ENCODE data around the gene HK1. TPM values are rescaled to one million over a fixed set of nuclear protein-coding genes. Genes with fewer than 3 reads are reported as not detected.

HK1 gene
- total RNA-seq, 2 donors from 2014 or later, result 150 to 158 TPM

DNA sequence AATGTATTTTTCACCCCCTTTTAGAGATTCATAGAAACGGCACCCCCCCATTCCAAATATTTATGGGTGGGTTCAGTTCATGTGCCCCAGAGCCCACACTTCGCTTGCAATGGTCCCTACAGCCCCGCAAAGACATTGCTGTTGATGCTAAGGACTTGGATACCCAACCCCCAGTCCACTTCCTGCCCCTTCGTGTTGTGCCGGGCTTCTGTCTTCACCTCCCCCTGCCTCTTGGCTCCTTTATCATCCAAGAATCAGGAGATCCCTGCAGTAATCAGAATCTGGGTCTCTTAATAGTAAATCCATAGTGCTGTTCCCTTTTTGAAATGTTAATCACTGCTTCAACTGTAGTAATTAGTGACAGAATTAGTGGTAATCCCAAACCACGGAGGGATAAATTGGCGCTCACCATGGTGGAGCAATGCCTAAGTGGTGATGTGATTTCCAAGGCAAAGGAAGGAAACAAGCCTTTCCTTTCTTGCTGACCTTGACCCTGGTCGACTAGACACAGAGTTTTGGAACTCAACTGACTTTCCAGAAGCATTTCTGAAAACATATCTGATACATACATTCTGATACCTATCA lies 67.7 kb downstream of the HK1 start:
- Histone ChIP-seq H3K27me3 (replicated peaks; ENCODE audit: insufficient read depth) (no peaks in the 10 kb centered on the region), H3K27ac (peak overlapping the region; percentile 54), H3K4me3 (no peak overlapping the region), H3K9me3 (no peaks in the 10 kb centered on the region), H3K4me1 (ENCODE audit: control insufficient read depth in 1 of 2, low read depth in 2 of 2) (peaks cover 24 to 83% of the 10 kb centered on the region in 2 donors), H3K36me3 (peaks cover 25% of the 10 kb centered on the region)
- ATAC-seq (ENCODE audit: insufficient number of reproducible peaks, low FRiP score, low read depth), result no peak
- TF ChIP-seq CTCF (IDR thresholded peaks at IDR 0.05), result no peak
- no peak for DNase-seq (ENCODE audit: low spot score)

DNA sequence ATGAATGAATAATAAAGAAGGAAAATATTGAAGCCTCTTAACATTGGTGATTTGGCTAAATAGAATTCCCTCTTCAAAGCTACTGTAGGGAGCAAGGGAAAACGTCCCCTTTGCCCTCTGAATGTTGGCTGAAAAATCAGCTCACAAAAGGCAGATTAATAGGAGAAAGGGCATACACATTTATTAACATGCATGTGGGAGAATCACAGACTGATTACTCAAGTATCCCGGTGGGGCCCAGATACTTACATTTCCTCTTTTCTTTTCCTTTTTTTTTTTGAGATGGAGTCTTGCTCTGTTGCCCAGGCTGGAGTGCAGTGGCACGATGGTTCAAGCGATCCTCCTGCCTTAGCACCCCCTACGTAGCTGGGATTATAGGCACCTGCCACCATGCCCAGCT lies 68.5 kb downstream of the HK1 start:
- no peak for DNase-seq (ENCODE audit: low spot score)
- peaks cover 25% of the 10 kb centered on the region for H3K36me3 ChIP-seq
- H3K4me1 ChIP-seq (ENCODE audit: control insufficient read depth in 1 of 2, low read depth in 2 of 2), result peaks cover 24 to 77% of the 10 kb centered on the region in 2 donors
- H3K27ac ChIP-seq, result peak overlapping the region in 1 of 2 donors; percentile 54
- no peak for TF ChIP-seq CTCF (IDR thresholded peaks at IDR 0.05)
- H3K9me3 ChIP-seq, result no peaks in the 10 kb centered on the region
- no peak for ATAC-seq (ENCODE audit: insufficient number of reproducible peaks, low FRiP score, low read depth)
- no peak overlapping the region for H3K4me3 ChIP-seq
- no peaks in the 10 kb centered on the region for H3K27me3 ChIP-seq (replicated peaks; ENCODE audit: insufficient read depth)

DNA sequence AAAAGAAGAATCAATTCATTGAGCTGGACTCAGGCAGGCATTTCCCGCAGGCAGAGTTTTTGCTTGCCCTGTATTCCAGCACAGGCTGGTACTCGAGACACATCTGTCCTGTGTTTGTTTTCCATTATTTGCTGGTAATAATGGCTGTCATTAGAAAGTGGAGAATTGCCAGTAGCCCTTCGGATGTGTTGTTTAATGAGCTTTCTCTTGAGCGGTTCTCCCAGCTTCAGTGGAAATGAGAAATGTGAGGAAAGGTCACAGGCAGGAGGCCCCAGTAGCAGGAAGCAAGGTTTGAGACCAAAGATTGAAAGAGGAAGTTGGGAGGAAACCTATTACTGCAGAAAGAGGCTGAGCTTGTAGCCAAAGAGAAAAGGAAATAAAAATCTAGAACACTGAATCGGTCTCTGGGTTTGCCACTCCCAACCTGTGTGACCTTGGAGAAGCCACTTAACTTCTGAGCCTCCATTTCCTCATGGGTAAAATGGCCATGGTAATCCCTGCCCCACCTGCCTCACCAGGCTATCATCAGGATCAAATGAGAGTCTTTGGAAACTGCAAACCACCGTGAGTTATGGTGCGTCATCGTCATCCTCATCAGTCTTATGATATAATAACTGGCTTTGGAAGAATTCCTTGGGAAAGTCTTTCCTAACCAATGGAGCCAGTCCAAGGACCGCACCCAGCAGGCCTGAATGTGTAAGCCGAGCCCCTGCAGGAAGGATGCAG lies 70.7 kb downstream of the HK1 start:
- Histone ChIP-seq H3K36me3 (peaks cover 25% of the 10 kb centered on the region), H3K27ac (peak overlapping the region; percentile 19 to 32), H3K4me3 (no peak overlapping the region), H3K9me3 (no peaks in the 10 kb centered on the region), H3K4me1 (ENCODE audit: control insufficient read depth in 1 of 2, low read depth in 2 of 2) (peaks cover 40 to 79% of the 10 kb centered on the region in 2 donors), H3K27me3 (replicated peaks; ENCODE audit: insufficient read depth) (no peaks in the 10 kb centered on the region)
- TF ChIP-seq CTCF (IDR thresholded peaks at IDR 0.05), result no peak
- ATAC-seq (ENCODE audit: insufficient number of reproducible peaks, low FRiP score, low read depth) (no peak), DNase-seq (ENCODE audit: low spot score) (peak; percentile 36)

DNA sequence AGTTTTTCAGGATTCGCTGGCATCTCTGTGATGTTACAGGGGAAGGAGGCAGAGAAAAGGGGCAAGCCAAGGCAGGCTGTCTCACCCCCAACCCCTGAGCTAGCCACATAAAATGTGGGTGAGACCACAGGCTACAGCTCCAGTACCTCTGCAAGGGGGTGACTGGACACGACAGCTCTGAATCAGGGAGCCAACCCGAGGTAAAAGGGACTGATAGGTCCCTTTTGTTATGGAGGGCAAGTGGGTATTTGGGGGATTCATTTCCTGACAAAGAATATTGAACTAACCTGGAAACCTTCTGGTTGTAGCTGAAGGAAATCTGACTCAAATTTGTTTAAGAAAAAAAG lies 71.2 kb downstream of the HK1 start:
- Histone ChIP-seq H3K27me3 (replicated peaks; ENCODE audit: insufficient read depth) (no peaks in the 10 kb centered on the region), H3K36me3 (peaks cover 20% of the 10 kb centered on the region), H3K4me1 (ENCODE audit: control insufficient read depth in 1 of 2, low read depth in 2 of 2) (peaks cover 40 to 74% of the 10 kb centered on the region in 2 donors), H3K9me3 (no peaks in the 10 kb centered on the region), H3K4me3 (no peak overlapping the region), H3K27ac (peak overlapping the region in 1 of 2 donors; percentile 32)
- DNase-seq (ENCODE audit: low spot score) (no peak), ATAC-seq (ENCODE audit: insufficient number of reproducible peaks, low FRiP score, low read depth) (no peak)
- no peak for TF ChIP-seq CTCF (IDR thresholded peaks at IDR 0.05)

DNA sequence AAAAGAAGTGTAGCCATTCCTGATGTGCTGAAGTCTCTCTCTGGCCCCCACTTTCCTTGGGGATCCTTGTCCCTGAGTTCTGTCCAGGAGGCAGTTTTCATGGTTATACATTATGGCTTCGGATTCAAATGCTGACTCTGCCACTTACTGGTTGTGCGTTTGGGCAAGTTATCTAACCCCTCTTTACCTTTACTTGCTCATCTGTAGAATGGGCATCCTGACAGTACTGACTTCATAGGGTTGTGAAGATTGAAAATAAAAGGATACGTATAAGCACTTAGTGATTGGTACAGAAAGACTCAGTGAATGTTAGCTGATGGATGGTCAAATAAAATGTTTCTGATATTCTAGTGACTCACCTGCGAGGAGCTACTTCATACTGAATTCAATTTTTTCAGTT lies 73.3 kb downstream of the HK1 start:
- H3K4me3 ChIP-seq, result no peak overlapping the region
- H3K27me3 ChIP-seq (replicated peaks; ENCODE audit: insufficient read depth), result no peaks in the 10 kb centered on the region
- H3K27ac ChIP-seq, result peak overlapping the region in 1 of 2 donors; percentile 76
- DNase-seq (ENCODE audit: low spot score), result no peak
- peaks cover 5% of the 10 kb centered on the region for H3K36me3 ChIP-seq
- no peak for ATAC-seq (ENCODE audit: insufficient number of reproducible peaks, low FRiP score, low read depth)
- TF ChIP-seq CTCF (IDR thresholded peaks at IDR 0.05), result no peak
- H3K9me3 ChIP-seq, result no peaks in the 10 kb centered on the region
- peaks cover 33 to 61% of the 10 kb centered on the region in 2 donors for H3K4me1 ChIP-seq (ENCODE audit: control insufficient read depth in 1 of 2, low read depth in 2 of 2)

Data from thoracic aorta (tissue), 2 donors.